H54 (cell line): ENCODE results near the gene POP5.
"Not testable (repeated sequence)": the region's sequence is repeated elsewhere in the genome, so short reads cannot be mapped to it uniquely, and the experiment has no call there.

ENCODE experiments used
- DNase-seq: peaks from one replicate; pipeline ENCODE4 v3.0.0; 2011; ENCODE audit warnings: low spot score, mixed read lengths; ENCODE audit not compliant: insufficient read length
- FAIRE-seq: peaks from 3 replicates; lab custom pipeline; 2011; peaks lifted over from hg19 to GRCh38; lab: Jason Lieb, UNC
- POLR2A ChIP-seq: IDR thresholded peaks from 2 replicates; pipeline ENCODE4 v1.6.1; 2011; ENCODE audit warnings: low read depth, mild to moderate bottlenecking, low read length

The POP5 gene

DNA sequence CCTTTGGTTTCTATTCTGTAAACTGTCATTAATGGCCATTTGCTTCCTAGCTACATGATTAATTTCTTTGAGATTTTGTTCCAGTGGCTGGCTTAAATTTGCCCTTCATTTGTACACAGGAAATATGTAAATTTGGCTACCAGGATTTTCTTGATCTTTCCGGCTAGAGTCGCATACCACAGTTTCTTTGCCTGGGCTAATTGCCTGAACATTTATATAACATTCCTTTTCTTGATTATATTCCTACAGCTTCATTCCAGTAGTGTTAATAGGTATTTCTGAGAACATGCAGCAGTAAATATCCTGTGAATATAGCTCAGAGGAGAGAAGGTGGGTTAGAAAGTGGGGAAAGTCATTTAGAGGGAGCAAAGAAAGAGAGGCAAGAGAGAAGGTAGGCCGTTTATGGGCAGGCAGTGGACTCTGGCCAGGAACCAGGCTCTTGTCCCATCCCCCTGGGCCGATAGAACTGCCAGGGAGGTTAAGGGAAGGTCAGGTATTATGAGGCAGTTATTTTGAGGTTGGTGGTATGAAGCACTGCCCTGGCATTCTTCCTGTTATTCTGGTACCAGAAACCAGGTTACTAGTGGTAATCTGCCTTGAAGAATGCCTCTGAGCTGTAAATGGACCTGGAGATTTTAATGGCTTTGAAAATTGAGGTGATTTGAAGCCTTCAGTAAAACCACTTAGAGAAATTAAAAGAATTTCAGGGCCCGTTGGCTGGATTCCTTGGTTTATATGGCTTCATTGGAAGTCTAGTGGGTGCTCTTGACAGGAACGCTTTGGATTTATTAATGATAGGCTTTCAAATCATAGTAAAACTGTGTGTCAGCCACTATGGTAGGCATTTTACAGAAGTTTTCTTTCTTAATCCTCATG lies 42.7 kb downstream of the POP5 start:
- TF ChIP-seq POLR2A: no peak
- peak; percentile 91 for FAIRE-seq
- peak; percentile 67 for DNase-seq

DNA sequence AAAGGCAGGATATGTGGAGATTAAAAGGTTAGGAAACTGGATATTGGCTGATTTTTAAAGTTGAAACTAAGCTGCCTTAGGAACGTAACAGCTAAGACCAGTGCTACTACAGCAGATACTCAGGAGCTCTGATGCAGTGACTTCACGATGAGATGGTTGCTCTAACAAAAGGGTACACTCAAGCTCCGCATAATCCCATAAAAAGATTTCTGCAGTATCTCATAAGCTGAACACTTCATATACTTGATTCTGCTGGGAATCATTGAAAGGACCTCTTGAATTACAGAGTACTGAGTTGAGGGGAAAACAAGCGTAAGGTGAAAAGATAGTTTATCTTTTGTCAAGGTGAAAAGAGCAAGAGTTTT lies 43.4 kb downstream of the POP5 start:
- FAIRE-seq: no peak

GRCh38 chr12:120536064-120536791 lies 45.0 kb downstream of the POP5 start:
- FAIRE-seq: no peak
- no peak for TF ChIP-seq POLR2A
- DNase-seq: no peak

More for the DNA sequence above, 43.4 kb downstream of the POP5 start:
- no peak for TF ChIP-seq POLR2A
- no peak for DNase-seq

GRCh38 chr12:120534703-120535655 lies 46.2 kb downstream of the POP5 start:
- DNase-seq (peak; percentile 73), FAIRE-seq (peak; percentile 94)
- no peak for TF ChIP-seq POLR2A

DNA sequence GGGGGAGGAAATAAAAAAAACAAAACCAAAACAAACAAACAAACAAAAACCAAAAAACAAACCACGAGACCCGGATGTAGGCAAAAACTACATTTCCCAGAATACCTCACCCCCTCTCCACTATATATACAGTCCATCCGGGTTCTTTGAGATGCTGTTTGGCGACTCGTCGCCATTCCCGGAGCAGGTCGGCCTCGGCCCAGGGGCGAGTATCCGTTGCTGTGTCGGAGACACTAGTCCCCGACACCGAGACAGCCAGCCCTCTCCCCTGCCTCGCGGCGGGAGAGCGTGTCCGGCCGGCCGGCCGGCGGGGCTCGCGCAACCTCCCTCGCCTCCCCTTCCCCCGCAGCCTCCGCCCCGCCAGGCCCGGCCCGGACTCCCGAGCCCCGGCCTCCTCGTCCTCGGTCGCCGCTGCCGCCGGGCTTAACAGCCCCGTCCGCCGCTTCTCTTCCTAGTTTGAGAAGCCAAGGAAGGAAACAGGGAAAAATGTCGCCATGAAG lies 46.9 kb downstream of the POP5 start, which contains the start of gene RNF10:
Gene RNF10 (plus strand): TSS at position 154 of the 500 bp plus-strand sequence. CDS start 456 bp downstream, outside the sequence.
- TF ChIP-seq POLR2A: peak; percentile 92
- FAIRE-seq: peak; percentile 23
- peak; percentile 67 for DNase-seq

DNA sequence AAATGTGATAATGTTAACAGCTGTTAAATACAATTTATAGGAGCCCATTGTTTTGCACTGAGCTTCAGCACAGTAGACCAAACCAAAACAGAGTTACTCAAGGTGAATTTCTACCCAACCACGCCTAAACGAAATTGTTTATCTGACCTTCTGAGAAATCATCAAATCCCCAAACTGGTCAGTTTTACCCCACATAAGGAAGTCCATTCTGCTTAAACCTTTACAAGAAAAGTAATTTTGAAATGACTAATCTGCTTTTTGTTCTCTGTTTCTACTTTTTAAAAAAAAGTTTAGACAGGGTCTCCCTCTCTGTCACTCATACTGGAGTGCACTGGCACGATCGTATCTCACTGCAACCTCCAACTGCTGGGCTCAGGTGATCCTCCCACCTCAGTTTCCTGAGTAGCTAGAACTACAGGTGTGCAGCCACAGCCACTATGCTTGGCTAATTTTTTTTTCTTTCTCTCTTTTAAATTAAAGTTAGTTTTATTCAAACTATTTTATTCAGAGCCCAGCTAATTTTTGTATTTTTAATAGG lies 48.4 kb downstream of the POP5 start:
- TF ChIP-seq POLR2A: no peak
- no peak for FAIRE-seq
- no peak for DNase-seq

DNA sequence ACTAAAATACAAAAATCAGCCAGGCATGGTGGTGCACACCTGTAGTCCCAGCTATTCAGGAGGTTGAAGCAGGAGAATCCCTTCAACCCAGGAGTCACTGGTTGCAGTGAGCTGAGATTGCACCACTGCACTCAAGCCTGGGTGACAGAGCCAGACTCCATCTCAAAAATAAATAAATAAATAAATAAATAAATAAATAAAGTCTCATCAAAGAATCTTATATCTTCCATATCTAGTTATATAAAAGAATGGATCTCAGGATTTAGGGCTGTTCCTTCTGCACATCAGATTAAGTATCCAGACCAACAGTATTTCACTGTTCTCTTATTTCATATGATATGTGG lies 50.8 kb downstream of the POP5 start:
- FAIRE-seq, DNase-seq: not testable (repeated sequence)

- FAIRE-seq: peak; percentile 71
- TF ChIP-seq POLR2A: no peak
These were observed 51.4 kb downstream of the POP5 start for GRCh38 chr12:120529641-120530417.

GRCh38 chr12:120528861-120529525 lies 52.2 kb downstream of the POP5 start, which contains the start of gene COQ5:
Gene COQ5, minus strand, starts transcription at chr12:120529158. Its CDS starts 17 bp downstream, at chr12:120529141.
- TF ChIP-seq POLR2A: peak; percentile 65
- FAIRE-seq (no peak), DNase-seq (peak; percentile 67)

More at GRCh38 chr12:120529641-120530417, 51.4 kb downstream of the POP5 start:
- DNase-seq: no peak
